Suprapubic skin (tissue), 4 donors: ENCODE data around the gene BCAS2.

Experiments used
- CTCF ChIP-seq, 2 donors: fragments of 200-600 bp in 1 of 2; fragments of 450-650 bp in 1 of 2; sonication (generic) in 1 of 2; IDR thresholded peaks; one replicate each; pipeline ENCODE4 v1.5.1; 2016 to 2019; ENCODE audit warnings: antibody characterized with exemption in 2 of 2, mild to moderate bottlenecking in 1 of 2, moderate library complexity in 1 of 2
- EP300 ChIP-seq: sonication (generic); formaldehyde crosslinking; IDR thresholded peaks from one replicate; pipeline ENCODE4 v1.6.1; 2017; ENCODE audit warnings: antibody characterized with exemption
- POLR2A ChIP-seq, 2 donors: fragments of 450-650 bp; IDR thresholded peaks; one replicate each; pipeline ENCODE4 v1.6.1; 2017; ENCODE audit warnings: antibody characterized with exemption in 2 of 2, mild to moderate bottlenecking in 2 of 2, moderate library complexity in 2 of 2
- POLR2AphosphoS5 ChIP-seq, 3 donors: sonication (generic); formaldehyde crosslinking; IDR thresholded peaks; one replicate each; pipeline ENCODE4 v1.6.1; 2017; ENCODE audit warnings: antibody characterized with exemption in 3 of 3

- TF ChIP-seq CTCF (IDR thresholded peaks at IDR 0.05): no peak
- no peak for TF ChIP-seq POLR2A (IDR thresholded peaks at IDR 0.05)
- TF ChIP-seq EP300: no peak
- TF ChIP-seq POLR2AphosphoS5 (IDR thresholded peaks at IDR 0.05): no peak
Measured at GRCh38 chr1:114559356-114559755, 22.1 kb downstream of the BCAS2 start.
